Brain microvascular endothelial cell (primary cell): Measurements from ENCODE around the gene GCLC.

Source experiments
- DNase-seq: peaks from one replicate; pipeline ENCODE4 v3.0.0-alpha.2; 2020
- H3K27ac ChIP-seq: fragments of 250-450 bp; sonication (Bioruptor Pico); 2 replicates; pipeline ENCODE4 v1.5.1; 2020; ENCODE audit warnings: mild to moderate bottlenecking, moderate library complexity
- H3K27me3 ChIP-seq: fragments of 250-450 bp; sonication (Bioruptor Pico); replicated peaks from 2 replicates; pipeline ENCODE4 v1.5.1; 2020; ENCODE audit warnings: mild to moderate bottlenecking
- H3K36me3 ChIP-seq: fragments of 250-450 bp; sonication (Bioruptor Pico); replicated peaks from 2 replicates; pipeline ENCODE4 v1.5.1; 2020; ENCODE audit warnings: mild to moderate bottlenecking
- H3K4me3 ChIP-seq: 2 replicates; pipeline ENCODE4 v1.5.1; 2011; ENCODE audit warnings: low read depth, mild to moderate bottlenecking, control low read depth, low read length, moderate library complexity
- in situ Hi-C: cut with HindIII; loops from 2 replicates; pipeline ENCODE4 v1.10.0; 2017; ENCODE audit warnings: low sequenced_read_pairs, low pct_ligation_motif_present
- TF ChIP-seq, protein P1 (sequence below): IDR thresholded peaks from 2 replicates; pipeline ENCODE4 v1.5.1; 2011; ENCODE audit warnings: low read depth, mild to moderate bottlenecking, moderate library complexity, low read length, control low read depth, inconsistent platforms; ENCODE audit errors: missing control alignments

GCLC gene

DNA sequence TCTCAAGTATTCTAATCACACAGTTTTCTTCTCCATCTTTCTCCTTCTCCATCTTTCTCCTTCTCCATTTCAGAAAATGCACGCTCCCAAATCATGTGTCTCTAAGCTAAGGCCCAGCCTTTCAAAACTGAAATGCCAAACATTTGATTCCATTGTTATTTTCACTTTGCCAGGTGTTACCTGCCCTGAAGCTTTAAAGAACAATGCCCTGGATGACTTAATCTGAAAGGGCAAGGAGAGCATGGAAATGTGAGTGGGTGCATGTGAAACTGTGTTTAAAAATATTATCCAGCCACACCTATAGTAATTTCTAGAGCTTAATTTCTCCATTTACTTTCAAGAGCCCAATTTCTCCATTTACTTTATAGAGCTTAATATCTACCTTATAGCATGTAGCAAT lies 42.4 kb upstream of the GCLC start:
- no peaks in the 10 kb centered on the region for H3K27me3 ChIP-seq
- TF ChIP-seq, protein P1, sequence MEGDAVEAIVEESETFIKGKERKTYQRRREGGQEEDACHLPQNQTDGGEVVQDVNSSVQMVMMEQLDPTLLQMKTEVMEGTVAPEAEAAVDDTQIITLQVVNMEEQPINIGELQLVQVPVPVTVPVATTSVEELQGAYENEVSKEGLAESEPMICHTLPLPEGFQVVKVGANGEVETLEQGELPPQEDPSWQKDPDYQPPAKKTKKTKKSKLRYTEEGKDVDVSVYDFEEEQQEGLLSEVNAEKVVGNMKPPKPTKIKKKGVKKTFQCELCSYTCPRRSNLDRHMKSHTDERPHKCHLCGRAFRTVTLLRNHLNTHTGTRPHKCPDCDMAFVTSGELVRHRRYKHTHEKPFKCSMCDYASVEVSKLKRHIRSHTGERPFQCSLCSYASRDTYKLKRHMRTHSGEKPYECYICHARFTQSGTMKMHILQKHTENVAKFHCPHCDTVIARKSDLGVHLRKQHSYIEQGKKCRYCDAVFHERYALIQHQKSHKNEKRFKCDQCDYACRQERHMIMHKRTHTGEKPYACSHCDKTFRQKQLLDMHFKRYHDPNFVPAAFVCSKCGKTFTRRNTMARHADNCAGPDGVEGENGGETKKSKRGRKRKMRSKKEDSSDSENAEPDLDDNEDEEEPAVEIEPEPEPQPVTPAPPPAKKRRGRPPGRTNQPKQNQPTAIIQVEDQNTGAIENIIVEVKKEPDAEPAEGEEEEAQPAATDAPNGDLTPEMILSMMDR = no peak
- no peak overlapping the region for H3K27ac ChIP-seq
- in situ Hi-C loops = no loop called here
- H3K36me3 ChIP-seq = no peaks in the 10 kb centered on the region
- no peak overlapping the region for H3K4me3 ChIP-seq
- no peak for DNase-seq

DNA sequence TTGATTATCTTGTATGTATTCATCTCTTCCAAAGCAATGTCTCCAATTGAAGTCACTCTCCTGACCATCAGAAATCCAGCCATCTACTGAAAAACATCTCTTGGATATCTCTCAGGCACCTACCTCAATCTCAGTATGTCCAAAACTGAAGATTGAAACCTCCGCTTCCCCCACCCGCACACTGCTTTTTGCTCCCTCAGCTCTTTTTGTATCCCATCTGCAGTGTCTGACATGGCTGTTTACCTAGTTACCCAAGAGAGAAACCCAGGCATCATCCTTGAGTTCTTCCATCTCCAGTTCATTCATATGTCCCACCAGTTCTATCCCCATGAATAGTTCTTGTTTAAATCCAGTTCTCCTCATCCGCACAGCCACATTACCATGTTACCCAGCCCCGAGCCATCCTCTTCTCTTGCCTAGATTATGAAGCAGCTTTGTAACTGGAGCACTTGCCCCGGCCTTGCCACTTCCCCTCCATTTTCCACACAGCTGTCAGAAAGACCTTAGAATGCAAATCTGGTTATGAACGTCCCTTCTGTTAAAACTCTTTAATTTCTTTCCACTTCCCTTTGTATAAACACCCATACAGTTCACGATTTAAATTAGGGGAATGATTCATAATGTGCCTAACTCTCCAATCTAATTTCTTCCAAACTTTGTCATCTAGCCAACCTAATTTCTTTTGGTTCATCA lies 40.5 kb upstream of the GCLC start:
- Histone ChIP-seq H3K27me3 (no peaks in the 10 kb centered on the region), H3K36me3 (no peaks in the 10 kb centered on the region), H3K27ac (no peak overlapping the region), H3K4me3 (no peak overlapping the region)
- TF ChIP-seq, protein P1 = no peak
- DNase-seq = no peak
- in situ Hi-C loops = no loop called here

DNA sequence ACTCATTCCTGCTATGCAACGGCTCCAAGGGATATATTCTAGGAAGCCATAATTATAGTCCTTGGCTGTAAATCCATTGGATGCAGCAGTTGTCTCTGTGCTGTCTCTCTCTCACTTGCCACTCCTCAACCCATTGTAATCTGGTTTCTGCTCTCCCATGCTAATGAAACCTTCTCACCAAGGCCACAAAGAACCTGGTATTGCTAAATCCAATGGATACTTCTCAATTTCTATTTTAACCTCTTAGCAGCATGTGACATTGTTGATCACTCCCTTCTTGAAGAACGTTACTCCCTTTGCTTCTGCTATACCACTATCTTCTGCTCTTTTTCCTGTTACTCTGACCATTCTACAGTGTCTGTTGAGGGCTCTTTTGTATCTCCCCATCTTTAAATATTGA lies 39.8 kb upstream of the GCLC start:
- H3K36me3 ChIP-seq = no peaks in the 10 kb centered on the region
- in situ Hi-C loops = no loop called here
- no peak for DNase-seq
- TF ChIP-seq, protein P1 = no peak
- no peaks in the 10 kb centered on the region for H3K27me3 ChIP-seq
- no peak overlapping the region for H3K27ac ChIP-seq
- no peak overlapping the region for H3K4me3 ChIP-seq

DNA sequence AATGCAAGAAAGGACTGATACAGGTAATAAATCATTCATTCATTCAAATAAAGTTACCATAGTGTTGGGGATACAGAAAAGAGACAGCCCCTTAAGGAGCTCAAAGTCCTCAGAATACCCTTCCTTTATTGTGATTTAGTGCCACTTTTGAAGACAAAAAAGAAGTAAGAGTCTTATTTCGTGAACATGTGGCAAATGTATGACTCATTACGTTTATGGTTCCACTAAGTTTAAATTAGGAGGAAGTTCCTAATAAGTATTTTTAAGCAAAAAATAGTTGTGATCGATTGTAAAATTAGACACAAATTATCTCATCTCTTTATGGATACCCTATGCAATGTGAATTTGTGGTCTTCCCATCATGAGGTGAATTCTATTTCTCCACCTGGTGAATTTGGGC lies 38.5 kb upstream of the GCLC start:
- DNase-seq = no peak
- H3K36me3 ChIP-seq = no peaks in the 10 kb centered on the region
- no peak overlapping the region for H3K4me3 ChIP-seq
- TF ChIP-seq, protein P1 = no peak
- no peaks in the 10 kb centered on the region for H3K27me3 ChIP-seq
- H3K27ac ChIP-seq = no peak overlapping the region
- in situ Hi-C loops = no loop called here

DNA sequence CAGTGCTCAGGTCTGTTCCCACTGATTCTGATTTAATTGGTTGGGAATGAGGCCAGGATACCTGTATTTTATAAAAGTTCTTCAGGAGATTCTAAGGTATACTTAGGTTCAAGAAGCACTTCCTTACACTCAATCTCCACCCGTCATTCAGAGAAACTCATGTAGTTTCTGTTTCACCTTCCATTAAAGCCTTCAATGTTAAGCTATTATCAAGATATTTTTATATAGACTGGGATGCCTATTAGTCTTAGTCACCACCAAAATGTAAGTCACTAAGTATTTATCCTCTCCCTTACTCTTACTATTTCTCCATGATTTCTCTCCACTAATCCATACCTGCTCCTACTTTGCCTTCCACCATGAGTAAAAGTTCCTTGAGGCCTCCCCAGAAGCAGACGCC lies 38.1 kb upstream of the GCLC start:
- Histone ChIP-seq H3K27ac (no peak overlapping the region), H3K36me3 (no peaks in the 10 kb centered on the region), H3K27me3 (no peaks in the 10 kb centered on the region), H3K4me3 (no peak overlapping the region)
- TF ChIP-seq, protein P1 = no peak
- DNase-seq = no peak
- in situ Hi-C loops = no loop called here

DNA sequence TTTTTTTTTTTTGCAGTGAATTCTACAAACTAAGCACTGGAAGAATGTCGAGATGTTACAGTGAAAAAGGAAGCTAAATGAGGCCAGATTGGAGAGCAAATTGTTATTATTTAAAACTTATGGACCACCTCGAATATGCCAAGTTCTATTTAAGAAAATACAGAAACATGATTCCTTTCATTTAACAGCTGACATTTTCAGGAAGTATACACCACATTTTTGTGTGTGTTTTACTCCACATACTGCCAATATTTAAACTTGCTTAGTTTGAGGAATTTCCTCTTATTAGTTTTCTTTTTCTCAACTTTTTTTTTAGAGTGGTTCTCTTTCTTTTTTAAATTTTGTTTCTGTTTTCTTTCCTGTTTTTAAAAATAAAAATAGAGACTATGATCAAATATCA lies 37.0 kb upstream of the GCLC start:
- TF ChIP-seq, protein P1 = no peak
- in situ Hi-C loops = no loop called here
- H3K36me3 ChIP-seq = no peaks in the 10 kb centered on the region
- DNase-seq = no peak
- no peaks in the 10 kb centered on the region for H3K27me3 ChIP-seq
- H3K4me3 ChIP-seq = no peak overlapping the region
- H3K27ac ChIP-seq = no peak overlapping the region
